Glomerular endothelial cell (primary cell): ENCODE results near the gene NUCB1. TPM values are rescaled to one million over a fixed set of nuclear protein-coding genes. Genes with fewer than 3 reads are reported as not detected.

Experiments
- DNase-seq: peaks from one replicate; pipeline ENCODE4 v3.0.0-alpha.2; 2011; ENCODE audit warnings: low read depth, low spot score; ENCODE audit errors: extremely low read depth
- total RNA-seq: library from RNA; depleted of rRNA; stranded (reverse); fragments of >200 nt; gene quantifications from 2 replicates; pipeline ENCODE4 v1.2.3, GENCODE V29; 2015

NUCB1 gene
- total RNA-seq, 1 donor from 2014 or later: 446 TPM

- no peak for DNase-seq
Measured at GRCh38 chr19:48970139-48970766, 70.1 kb downstream of the NUCB1 start.

- no peak for DNase-seq
Measured at GRCh38 chr19:48970923-48971395, 70.8 kb downstream of the NUCB1 start.

Other genes with a start within 250 kb of the NUCB1 start
- 1.4 and 1.8 TPM in 2 replicates for gene NTN5, start 227.3 kb upstream of the NUCB1 start, total RNA-seq
- gene FUT2, start 204.3 kb upstream of the NUCB1 start, total RNA-seq: not detected in 2 replicates
- gene MAMSTR, start 180.6 kb upstream of the NUCB1 start, total RNA-seq: 0.29 and 1.6 TPM in 2 replicates
- gene RASIP1, start 159.7 kb upstream of the NUCB1 start, total RNA-seq: 153 and 158 TPM in 2 replicates
- gene IZUMO1, start 153.4 kb upstream of the NUCB1 start, total RNA-seq: not detected in 2 replicates
- gene FUT1, start 147.7 kb upstream of the NUCB1 start, total RNA-seq: 6.1 and 6.4 TPM in 2 replicates
- gene FGF21, start 144.8 kb upstream of the NUCB1 start, total RNA-seq: not detected in 2 replicates
- 53.3 and 71.8 TPM in 2 replicates for gene BCAT2, start 89.3 kb upstream of the NUCB1 start, total RNA-seq
- gene HSD17B14, start 63.8 kb upstream of the NUCB1 start, total RNA-seq: 38.8 and 39.6 TPM in 2 replicates
- 2.4 and 4.0 TPM in 2 replicates for gene PLEKHA4, start 31.7 kb upstream of the NUCB1 start, total RNA-seq
- 74.2 and 82.8 TPM in 2 replicates for gene PPP1R15A, start 27.9 kb upstream of the NUCB1 start, total RNA-seq
- 0.19 TPM in 1 of 2 replicates, not detected in the other for gene TULP2, start 1.6 kb upstream of the NUCB1 start, total RNA-seq
- not detected in 2 replicates for gene DHDH, start 33.4 kb downstream of the NUCB1 start, total RNA-seq
- 208 and 237 TPM in 2 replicates for gene BAX, start 54.6 kb downstream of the NUCB1 start, total RNA-seq
- 2,985 and 5,472 TPM in 2 replicates for gene FTL, start 65.0 kb downstream of the NUCB1 start, total RNA-seq
- 40.0 and 41.5 TPM in 2 replicates for gene GYS1, start 93.0 kb downstream of the NUCB1 start, total RNA-seq
- 132 and 133 TPM in 2 replicates for gene RUVBL2, start 93.6 kb downstream of the NUCB1 start, total RNA-seq
- gene LHB, start 116.8 kb downstream of the NUCB1 start, total RNA-seq: 0.76 TPM in 1 of 2 replicates, not detected in the other
- gene CGB3, start 124.0 kb downstream of the NUCB1 start, total RNA-seq: not detected in 2 replicates
- gene CGB2, start 131.6 kb downstream of the NUCB1 start, total RNA-seq: not detected in 2 replicates
- gene CGB1, start 136.6 kb downstream of the NUCB1 start, total RNA-seq: not detected in 2 replicates
- gene CGB5, start 143.5 kb downstream of the NUCB1 start, total RNA-seq: not detected in 2 replicates
- gene CGB8, start 148.8 kb downstream of the NUCB1 start, total RNA-seq: not detected in 2 replicates
- gene CGB7, start 157.4 kb downstream of the NUCB1 start, total RNA-seq: not detected in 2 replicates
- gene NTF4, start 164.5 kb downstream of the NUCB1 start, total RNA-seq: not detected in 2 replicates
- 0.06 TPM in 1 of 2 replicates, not detected in the other for gene KCNA7, start 172.4 kb downstream of the NUCB1 start, total RNA-seq
- 156 and 289 TPM in 2 replicates for gene SNRNP70, start 185.1 kb downstream of the NUCB1 start, total RNA-seq
- 5.4 and 7.7 TPM in 2 replicates for gene LIN7B, start 214.1 kb downstream of the NUCB1 start, total RNA-seq
- 1.9 and 3.3 TPM in 2 replicates for gene C19orf73, start 218.8 kb downstream of the NUCB1 start, total RNA-seq
- gene PPFIA3, start 219.2 kb downstream of the NUCB1 start, total RNA-seq: 3.8 and 4.6 TPM in 2 replicates